ENCODE data around the gene RPS28.
A peak's percentile ranks its signal among the peaks of the same experiment; 100 is the strongest.
"Not testable (repeated sequence)": the region's sequence is repeated elsewhere in the genome, so short reads cannot be mapped to it uniquely, and the experiment has no call there.

Gene RPS28

DNA sequence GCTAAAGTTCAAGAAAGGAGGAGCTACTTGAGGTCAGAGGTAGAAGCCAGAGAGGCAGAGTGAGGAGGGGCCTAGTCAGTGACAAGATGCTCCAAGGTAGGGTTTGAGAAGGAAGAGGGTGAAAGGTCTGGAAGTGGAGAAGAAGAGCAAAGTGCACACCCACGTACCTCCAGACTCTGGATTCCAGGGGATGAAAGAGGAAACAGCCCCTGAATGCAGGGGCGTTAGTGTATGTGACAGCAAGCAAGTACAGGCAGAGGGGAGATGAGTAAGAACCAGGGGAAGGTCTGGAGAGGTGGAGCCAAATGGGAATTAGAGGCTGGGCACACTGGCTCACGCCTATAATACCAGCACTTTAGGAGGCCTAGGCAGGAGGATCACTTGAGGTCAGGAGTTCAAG, 8.7 kb downstream of the RPS28 start:
- Histone ChIP-seq H3K36me3 (replicated peaks) (no peaks in the 10 kb centered on the region), H3K4me3 (no peak overlapping the region), H3K9me3 (no peaks in the 10 kb centered on the region), H3K4me1 (no peaks in the 10 kb centered on the region), H3K27me3 (ENCODE audit: low read depth) (peaks cover 17% of the 10 kb centered on the region)
- no peak for DNase-seq (ENCODE audit: low spot score in 2 of 2)
- in situ Hi-C loops (cut with MboI; ENCODE audit: low sequenced_read_pairs), result no loop called here

DNA sequence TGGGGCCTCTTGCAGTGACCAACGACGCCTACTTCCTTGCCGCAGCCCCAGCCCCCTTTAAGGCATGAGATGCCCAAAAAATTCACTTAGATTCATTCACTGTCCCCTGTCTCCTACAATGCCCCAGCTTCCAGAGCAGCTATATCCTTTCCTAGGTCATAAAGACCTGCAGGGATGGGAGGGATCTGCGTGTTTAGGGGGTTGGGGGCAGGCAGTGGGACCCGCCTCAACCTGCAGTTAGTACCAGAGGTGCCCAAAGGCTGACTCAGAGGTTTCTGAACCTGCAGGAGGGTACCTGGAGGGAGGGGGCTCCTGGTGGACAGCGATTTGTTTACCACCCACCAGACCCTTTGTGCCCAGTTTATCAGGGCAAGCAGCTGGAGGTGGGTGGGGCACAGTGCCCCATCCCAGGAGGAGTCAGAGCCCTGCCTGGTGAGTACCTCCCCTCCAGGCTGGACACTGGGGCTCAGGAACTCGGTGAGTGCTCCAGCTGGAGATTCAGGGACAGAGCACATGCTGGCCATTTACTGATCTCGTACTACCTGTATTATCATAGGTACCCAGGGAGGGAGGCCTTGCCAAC, 10.1 kb downstream of the RPS28 start:
- H3K27me3 ChIP-seq (ENCODE audit: low read depth), result peaks cover 17% of the 10 kb centered on the region
- in situ Hi-C loops (cut with MboI; ENCODE audit: low sequenced_read_pairs), result no loop called here

DNA sequence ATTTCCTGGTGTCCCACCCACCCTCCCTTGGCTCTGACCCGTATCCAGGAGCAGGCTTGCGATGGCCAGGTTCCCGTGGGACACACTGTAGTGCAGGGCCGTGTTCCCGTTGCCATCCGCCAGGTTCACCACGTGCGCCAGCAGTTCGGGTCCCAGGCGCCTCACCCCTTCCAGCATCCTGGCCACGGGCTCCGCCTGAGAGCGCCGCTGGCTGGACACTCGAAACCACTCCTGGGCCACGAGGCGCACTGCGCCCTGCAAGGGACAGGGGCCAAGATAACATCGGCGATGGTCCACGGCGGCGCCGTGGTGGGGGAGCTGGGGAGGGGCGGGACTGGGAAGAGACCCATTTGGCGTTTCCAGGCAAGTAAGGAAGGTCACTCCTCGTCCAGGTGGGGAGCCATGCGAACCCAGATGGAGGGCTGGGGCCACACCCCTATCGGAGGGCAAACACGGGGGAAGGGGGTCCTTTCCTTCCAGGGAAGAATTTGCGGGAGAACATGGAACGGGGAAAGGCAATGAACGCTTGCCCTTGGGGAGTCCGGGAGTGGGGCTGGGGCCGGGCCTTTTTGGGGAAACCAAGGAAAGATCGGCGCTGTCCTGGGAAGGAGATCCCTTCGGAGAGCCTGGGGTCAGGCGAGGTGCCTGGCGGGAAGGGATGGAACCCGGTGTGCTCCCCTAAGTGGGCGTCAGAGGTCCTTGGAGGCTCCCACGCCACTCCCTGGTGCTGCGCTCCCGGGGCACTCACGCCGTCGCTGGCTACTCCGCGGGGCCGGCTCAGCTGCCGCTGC, 11.9 kb downstream of the RPS28 start:
- H3K27me3 ChIP-seq (ENCODE audit: low read depth), result peaks cover 17% of the 10 kb centered on the region
- no peaks in the 10 kb centered on the region for H3K4me1 ChIP-seq
- DNase-seq (ENCODE audit: low spot score in 2 of 2), result no peak
- H3K36me3 ChIP-seq (replicated peaks), result no peaks in the 10 kb centered on the region
- no peak overlapping the region; the same call in 1 of the 2 replicates for H3K4me3 ChIP-seq
- H3K9me3 ChIP-seq, result no peaks in the 10 kb centered on the region
- in situ Hi-C loops (cut with MboI; ENCODE audit: low sequenced_read_pairs), result no loop called here

More for the DNA sequence above, 10.1 kb downstream of the RPS28 start:
- no peaks in the 10 kb centered on the region for H3K9me3 ChIP-seq
- no peak overlapping the region for H3K4me3 ChIP-seq
- no peak for DNase-seq (ENCODE audit: low spot score in 2 of 2)
- no peaks in the 10 kb centered on the region for H3K36me3 ChIP-seq (replicated peaks)
- no peaks in the 10 kb centered on the region for H3K4me1 ChIP-seq

DNA sequence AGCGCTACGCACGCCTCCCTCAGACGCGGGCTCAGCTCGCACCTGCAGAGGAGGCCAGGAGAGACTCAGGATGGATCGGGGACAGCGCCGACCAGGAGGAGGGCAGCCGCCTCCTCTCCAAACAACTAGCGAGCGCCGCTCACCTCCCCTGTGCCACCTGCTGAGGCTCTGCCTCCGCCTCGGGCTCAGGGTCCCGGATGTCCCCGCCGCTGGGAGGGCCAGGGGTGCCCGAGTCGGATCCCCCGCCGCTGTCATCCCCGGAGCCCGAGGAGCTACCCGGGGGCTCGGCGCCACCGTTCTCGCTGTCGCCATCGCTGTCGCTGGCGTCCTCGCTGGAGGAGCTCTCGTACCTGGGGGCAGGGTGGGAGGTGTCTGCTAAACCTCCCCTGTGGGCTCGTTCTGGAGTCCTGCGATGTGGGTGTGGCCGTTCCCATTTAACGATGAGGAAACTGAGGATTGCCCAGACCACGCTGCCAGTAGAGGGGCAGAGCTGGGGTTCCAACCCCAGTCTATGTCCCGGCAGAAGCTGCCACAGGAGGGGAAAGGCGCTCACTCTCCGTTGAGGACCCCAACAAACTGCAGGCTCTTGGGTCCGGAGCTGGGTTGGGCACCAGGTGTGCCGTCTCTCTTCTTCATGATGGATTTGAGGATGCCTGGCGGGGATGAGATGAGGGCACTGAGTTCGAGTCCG, 12.6 kb downstream of the RPS28 start:
- Histone ChIP-seq H3K4me3 (peak overlapping the region; percentile 21), H3K27me3 (ENCODE audit: low read depth) (peaks cover 17% of the 10 kb centered on the region), H3K9me3 (no peaks in the 10 kb centered on the region), H3K36me3 (replicated peaks) (no peaks in the 10 kb centered on the region), H3K4me1 (no peaks in the 10 kb centered on the region)
- peak in 1 of 2 experiments; percentile 18 for DNase-seq (ENCODE audit: low spot score in 2 of 2)
- in situ Hi-C loops (cut with MboI; ENCODE audit: low sequenced_read_pairs), result no loop called here

DNA sequence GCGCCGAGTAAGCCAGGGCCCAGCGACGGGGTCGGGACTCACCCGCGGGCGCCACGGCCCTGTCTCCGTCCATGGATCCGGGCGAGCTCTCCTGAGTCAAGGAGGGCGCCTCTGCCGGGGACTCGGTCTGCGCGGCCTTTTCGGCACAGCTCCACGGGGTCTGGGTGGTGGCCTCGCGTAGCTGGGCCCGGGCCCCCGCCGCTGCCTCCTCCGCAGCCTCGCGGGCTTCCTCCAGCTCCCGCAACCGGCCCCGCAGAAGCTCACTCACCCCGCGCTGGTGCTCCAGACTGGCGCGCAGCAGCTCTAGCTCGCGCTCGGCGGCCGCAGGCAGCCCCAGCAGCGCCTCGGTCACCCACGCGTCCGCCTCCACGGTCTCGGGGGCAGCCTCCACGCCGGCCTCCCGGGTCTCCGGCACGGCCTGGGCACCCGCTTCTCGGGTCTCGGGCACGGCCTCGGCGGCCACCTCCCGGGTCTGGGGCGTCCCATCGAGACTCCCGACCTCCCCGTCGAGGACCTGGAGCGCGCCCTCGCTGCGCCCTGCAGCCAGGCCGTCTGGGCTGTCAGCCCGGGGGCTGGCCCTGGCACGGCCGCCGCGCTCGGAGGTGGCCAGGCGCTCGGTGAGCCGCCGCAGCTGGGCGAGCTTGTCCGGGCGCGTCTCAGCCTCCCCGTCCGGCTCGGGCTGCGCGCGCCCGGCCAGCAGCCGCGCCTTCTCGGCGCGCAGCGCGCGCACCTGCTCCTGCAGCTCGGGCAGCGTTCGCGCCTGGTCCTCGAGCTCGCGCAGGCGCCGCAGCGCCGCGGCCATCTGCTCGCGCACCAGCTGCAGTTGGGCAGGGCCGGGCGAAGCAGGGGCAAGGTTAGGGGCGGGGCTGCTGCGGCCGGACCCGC, 13.4 kb downstream of the RPS28 start:
- peak; percentile 41 to 70 for DNase-seq (ENCODE audit: low spot score in 2 of 2)
- H3K36me3 ChIP-seq (replicated peaks), result no peaks in the 10 kb centered on the region
- in situ Hi-C loops (cut with MboI; ENCODE audit: low sequenced_read_pairs), result no loop called here

DNA sequence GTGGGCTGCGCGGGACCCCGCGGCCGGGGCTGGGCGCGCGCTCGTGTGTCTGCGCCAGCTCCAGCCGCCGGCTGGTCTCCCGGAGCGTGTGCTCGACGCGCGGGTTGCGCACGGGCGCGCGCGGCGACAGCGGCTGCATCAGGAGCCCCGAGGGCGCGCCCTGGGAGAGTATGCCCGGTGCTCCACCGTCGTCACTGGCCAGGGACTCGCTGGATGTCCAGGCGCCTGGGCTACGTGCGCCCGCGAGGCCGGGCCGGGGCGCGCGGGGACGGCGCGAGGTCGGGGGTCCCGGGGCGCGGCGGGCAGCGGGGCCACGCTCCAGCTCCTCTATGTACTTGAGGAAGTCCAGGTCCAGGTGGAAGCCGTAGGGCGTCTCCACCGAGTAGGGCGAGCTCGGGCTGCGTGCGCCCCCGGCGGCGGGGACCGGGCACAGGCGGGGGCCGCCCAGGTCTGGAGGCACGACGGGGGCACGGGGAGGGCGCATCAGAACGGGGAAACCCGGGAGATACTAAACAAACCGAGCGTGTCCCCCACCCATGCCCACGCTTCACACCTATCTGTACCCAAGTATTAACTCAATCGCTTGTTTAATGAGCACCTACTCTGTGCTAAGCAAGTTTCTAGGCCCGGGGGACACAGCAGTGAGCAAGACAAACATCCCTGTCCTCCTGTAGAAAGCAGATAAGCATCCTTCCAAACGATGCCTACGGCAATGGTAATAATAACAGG, 14.2 kb downstream of the RPS28 start:
- H3K36me3 ChIP-seq (replicated peaks), result no peaks in the 10 kb centered on the region
- no peak for DNase-seq (ENCODE audit: low spot score in 2 of 2)
- no peak overlapping the region for H3K4me3 ChIP-seq
- in situ Hi-C loops (cut with MboI; ENCODE audit: low sequenced_read_pairs), result no loop called here
- no peaks in the 10 kb centered on the region for H3K4me1 ChIP-seq
- no peaks in the 10 kb centered on the region for H3K9me3 ChIP-seq
- peaks cover 17% of the 10 kb centered on the region for H3K27me3 ChIP-seq (ENCODE audit: low read depth)

More for the DNA sequence above, 13.4 kb downstream of the RPS28 start:
- H3K27me3 ChIP-seq (ENCODE audit: low read depth), result peaks cover 17% of the 10 kb centered on the region
- H3K9me3 ChIP-seq, result no peaks in the 10 kb centered on the region
- no peaks in the 10 kb centered on the region for H3K4me1 ChIP-seq
- peak overlapping the region; percentile 21 for H3K4me3 ChIP-seq

DNA sequence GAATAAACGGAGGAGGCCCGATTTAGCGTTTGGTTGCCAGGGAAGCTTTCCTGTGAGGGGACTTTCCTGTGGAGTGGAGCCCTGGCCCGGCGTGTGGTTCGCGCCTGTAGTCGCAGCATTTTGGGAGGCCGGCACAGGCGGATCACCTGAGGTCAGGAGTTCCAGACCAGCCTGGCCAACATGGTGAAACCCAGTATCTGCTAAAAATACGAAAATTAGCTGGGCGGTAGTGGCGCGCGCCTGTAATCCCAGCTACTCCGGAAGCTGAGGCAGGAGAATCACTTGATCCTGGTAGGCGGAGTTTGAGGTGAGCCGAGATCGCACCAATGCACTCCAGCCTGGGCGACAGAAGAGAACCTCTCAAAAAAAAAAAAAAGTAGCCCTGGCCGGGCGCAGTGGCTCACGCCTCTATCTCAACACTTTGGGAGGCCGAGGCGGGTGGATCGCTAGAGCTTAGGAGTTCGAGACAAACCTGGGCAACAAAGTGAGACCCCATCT, 14.8 kb downstream of the RPS28 start:
- peaks cover 17% of the 10 kb centered on the region for H3K27me3 ChIP-seq (ENCODE audit: low read depth)
- in situ Hi-C loops (cut with MboI; ENCODE audit: low sequenced_read_pairs), result no loop called here
- H3K36me3 ChIP-seq (replicated peaks), result no peaks in the 10 kb centered on the region
- no peak for DNase-seq (ENCODE audit: low spot score in 2 of 2)
- no peaks in the 10 kb centered on the region for H3K4me1 ChIP-seq
- no peak overlapping the region for H3K4me3 ChIP-seq
- H3K9me3 ChIP-seq, result no peaks in the 10 kb centered on the region

DNA sequence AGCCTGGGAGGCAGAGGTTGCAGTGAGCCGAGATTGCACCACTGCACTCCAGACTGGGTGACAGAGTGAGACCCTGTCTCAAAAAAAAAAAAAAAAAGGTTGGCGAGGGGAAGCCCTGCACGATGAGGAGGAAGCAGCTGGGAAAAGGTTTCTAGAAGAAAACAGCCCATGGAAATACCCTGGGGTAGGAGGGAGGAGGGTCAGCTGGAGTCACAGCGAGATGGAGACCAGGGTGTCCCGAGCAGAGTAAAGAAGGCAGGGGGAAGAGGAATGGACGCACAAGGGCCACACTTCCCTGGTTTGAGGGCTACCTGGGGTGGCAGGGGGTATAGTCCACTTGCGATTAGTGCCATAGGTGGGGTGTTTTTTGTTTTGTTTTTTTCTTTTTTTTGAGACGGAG, 15.4 kb downstream of the RPS28 start:
- Histone ChIP-seq H3K4me1 (no peaks in the 10 kb centered on the region), H3K27me3 (ENCODE audit: low read depth) (peaks cover 17% of the 10 kb centered on the region), H3K36me3 (replicated peaks) (no peaks in the 10 kb centered on the region), H3K9me3 (no peaks in the 10 kb centered on the region), H3K4me3 (no peak overlapping the region)
- DNase-seq (ENCODE audit: low spot score in 2 of 2), result no peak
- in situ Hi-C loops (cut with MboI; ENCODE audit: low sequenced_read_pairs), result no loop called here

DNA sequence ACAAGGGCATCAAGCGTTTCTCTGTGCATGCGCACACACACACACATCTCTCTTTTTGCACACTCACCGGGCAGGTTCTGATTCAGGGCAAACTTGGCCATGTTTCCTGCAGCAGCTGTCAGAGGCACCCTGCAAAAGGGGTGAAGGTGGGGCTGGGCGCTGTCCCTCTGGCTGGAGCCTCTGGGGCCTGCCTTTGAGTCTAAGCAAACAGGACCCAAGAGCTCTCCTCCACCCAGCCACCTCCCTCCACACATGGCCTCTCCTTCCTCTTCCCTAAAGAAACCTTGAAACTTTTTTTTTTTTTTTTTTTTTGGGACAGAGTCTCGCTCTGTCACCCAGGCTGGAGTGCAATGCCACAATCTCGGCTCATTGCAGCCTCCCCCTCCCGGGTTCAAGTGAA, 16.4 kb downstream of the RPS28 start:
- H3K27me3 ChIP-seq (ENCODE audit: low read depth), result peaks cover 17% of the 10 kb centered on the region
- no peak for DNase-seq (ENCODE audit: low spot score in 2 of 2)
- H3K36me3 ChIP-seq (replicated peaks), result no peaks in the 10 kb centered on the region
- in situ Hi-C loops (cut with MboI; ENCODE audit: low sequenced_read_pairs), result no loop called here
- H3K4me1 ChIP-seq, result no peaks in the 10 kb centered on the region; the same call in 1 of the 2 replicates
- no peaks in the 10 kb centered on the region for H3K9me3 ChIP-seq
- no peak overlapping the region for H3K4me3 ChIP-seq

DNA sequence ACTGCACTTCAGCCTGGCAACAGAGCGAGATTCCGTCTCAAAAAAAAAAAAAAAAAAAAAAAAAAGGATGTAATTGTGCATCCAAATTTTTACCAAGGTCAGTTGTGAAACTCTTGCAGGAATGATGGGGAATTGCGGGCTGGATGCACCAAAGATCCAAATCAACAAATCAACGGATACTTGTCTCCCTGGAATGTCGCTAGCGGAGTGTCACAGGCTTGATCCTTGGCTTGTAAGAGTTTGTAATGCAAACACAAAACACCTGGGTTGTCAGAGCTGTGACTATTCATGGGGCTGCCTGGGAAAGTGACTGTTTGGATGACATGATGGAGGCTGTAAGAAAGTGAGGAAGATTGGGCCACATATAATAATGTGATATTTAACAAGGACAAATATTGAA, 17.5 kb downstream of the RPS28 start:
- in situ Hi-C loops (cut with MboI; ENCODE audit: low sequenced_read_pairs), result no loop called here
- DNase-seq (ENCODE audit: low spot score in 2 of 2), result no peak

DNA sequence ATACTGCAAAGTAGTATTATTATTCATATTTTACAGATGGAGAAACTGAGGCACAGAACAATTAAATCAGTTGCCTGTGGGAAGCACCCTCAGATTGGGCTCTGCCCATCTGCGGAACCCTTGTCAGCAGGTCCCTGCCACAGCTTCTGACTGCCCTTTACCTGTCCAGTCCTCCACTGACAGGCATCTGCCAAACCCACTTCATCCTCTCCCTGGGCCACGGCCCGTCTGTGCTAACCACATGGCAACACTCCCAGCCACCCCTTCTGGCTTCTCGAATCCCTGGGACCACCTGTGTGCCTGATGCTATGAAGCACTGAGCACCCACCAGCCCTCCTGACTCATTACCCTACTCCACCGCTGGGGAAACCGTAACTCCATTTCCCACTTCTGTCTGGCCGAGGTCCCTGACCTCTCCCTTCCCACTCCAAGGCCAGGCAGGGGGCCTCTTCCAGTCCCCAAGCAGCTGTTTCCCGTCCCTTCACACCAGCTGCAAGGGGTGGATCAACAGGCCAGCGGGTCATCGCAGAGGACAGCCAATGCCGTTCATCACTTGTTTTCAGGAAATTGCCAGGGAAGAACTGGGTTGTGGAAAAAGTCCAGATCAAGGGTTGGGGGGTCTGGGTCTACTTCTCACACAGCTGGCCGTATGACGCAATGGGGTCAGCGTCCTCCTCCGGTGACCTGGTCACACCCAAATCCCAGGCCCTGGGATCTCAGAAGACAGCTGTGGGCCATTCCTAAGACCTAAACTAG, 19.2 kb downstream of the RPS28 start:
- no peaks in the 10 kb centered on the region for H3K9me3 ChIP-seq
- peaks cover 2% of the 10 kb centered on the region for H3K4me1 ChIP-seq
- H3K4me3 ChIP-seq, result no peak overlapping the region
- no peaks in the 10 kb centered on the region for H3K36me3 ChIP-seq (replicated peaks)
- in situ Hi-C loops (cut with MboI; ENCODE audit: low sequenced_read_pairs), result no loop called here
- DNase-seq (ENCODE audit: low spot score in 2 of 2), result no peak
- H3K27me3 ChIP-seq (ENCODE audit: low read depth), result no peaks in the 10 kb centered on the region

More for the DNA sequence above, 17.5 kb downstream of the RPS28 start:
- Histone ChIP-seq H3K4me3 (no peak overlapping the region), H3K36me3 (replicated peaks) (no peaks in the 10 kb centered on the region), H3K27me3 (ENCODE audit: low read depth) (peaks cover 10% of the 10 kb centered on the region), H3K9me3 (no peaks in the 10 kb centered on the region), H3K4me1 (peaks cover 2% of the 10 kb centered on the region)

DNA sequence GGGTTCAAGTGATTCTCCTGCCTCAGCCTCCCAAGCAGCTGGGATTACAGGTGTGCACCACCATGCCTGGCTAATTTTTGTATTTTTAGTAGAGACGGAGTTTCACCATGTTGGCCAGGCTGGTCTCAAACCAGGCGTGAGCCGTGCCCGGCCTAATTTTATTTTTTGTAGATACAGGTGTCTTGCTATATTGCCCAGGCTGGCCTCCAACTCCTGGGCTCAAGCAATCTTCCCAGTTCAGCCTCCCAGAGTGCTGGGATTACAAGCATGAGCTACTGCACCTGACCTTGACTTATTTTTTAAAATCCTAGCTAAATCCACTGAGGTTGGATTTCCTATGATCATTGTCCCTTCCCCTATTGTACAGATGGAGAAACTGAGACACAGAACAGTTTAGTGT, 20.2 kb downstream of the RPS28 start:
- H3K36me3 ChIP-seq (replicated peaks); H3K4me3 ChIP-seq; DNase-seq (ENCODE audit: low spot score in 2 of 2); H3K4me1 ChIP-seq; H3K27me3 ChIP-seq (ENCODE audit: low read depth); H3K9me3 ChIP-seq; in situ Hi-C loops (cut with MboI; ENCODE audit: low sequenced_read_pairs): not testable (repeated sequence)

Data from HAP-1 (cell line).